Measurements from ENCODE around the gene UGT1A7. TPM values are rescaled to one million over a fixed set of nuclear protein-coding genes. Genes with fewer than 3 reads are reported as not detected.

UGT1A7 gene
- total RNA-seq, 1 donor from 2014 or later = 0.12 TPM

- Mint-ChIP-seq H3K27ac (ENCODE audit: unreplicated experiment) (no peak overlapping the region), H3K27me3 (ENCODE audit: low read depth) (peaks cover 12% of the 10 kb centered on the region), H3K4me1 (ENCODE audit: low read depth) (peaks cover 14% of the 10 kb centered on the region), H3K36me3 (ENCODE audit: low read depth) (no peaks in the 10 kb centered on the region), H3K4me3 (ENCODE audit: unreplicated experiment) (no peak overlapping the region), H3K9me3 (ENCODE audit: low read depth) (no peaks in the 10 kb centered on the region)
- DNase-seq (ENCODE audit: low spot score) = no peak
- TF ChIP-seq, protein P1, sequence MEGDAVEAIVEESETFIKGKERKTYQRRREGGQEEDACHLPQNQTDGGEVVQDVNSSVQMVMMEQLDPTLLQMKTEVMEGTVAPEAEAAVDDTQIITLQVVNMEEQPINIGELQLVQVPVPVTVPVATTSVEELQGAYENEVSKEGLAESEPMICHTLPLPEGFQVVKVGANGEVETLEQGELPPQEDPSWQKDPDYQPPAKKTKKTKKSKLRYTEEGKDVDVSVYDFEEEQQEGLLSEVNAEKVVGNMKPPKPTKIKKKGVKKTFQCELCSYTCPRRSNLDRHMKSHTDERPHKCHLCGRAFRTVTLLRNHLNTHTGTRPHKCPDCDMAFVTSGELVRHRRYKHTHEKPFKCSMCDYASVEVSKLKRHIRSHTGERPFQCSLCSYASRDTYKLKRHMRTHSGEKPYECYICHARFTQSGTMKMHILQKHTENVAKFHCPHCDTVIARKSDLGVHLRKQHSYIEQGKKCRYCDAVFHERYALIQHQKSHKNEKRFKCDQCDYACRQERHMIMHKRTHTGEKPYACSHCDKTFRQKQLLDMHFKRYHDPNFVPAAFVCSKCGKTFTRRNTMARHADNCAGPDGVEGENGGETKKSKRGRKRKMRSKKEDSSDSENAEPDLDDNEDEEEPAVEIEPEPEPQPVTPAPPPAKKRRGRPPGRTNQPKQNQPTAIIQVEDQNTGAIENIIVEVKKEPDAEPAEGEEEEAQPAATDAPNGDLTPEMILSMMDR (IDR thresholded peaks at IDR 0.05) = no peak
These were observed 130.0 kb downstream of the UGT1A7 start for GRCh38 chr2:233811732-233812131.

DNA sequence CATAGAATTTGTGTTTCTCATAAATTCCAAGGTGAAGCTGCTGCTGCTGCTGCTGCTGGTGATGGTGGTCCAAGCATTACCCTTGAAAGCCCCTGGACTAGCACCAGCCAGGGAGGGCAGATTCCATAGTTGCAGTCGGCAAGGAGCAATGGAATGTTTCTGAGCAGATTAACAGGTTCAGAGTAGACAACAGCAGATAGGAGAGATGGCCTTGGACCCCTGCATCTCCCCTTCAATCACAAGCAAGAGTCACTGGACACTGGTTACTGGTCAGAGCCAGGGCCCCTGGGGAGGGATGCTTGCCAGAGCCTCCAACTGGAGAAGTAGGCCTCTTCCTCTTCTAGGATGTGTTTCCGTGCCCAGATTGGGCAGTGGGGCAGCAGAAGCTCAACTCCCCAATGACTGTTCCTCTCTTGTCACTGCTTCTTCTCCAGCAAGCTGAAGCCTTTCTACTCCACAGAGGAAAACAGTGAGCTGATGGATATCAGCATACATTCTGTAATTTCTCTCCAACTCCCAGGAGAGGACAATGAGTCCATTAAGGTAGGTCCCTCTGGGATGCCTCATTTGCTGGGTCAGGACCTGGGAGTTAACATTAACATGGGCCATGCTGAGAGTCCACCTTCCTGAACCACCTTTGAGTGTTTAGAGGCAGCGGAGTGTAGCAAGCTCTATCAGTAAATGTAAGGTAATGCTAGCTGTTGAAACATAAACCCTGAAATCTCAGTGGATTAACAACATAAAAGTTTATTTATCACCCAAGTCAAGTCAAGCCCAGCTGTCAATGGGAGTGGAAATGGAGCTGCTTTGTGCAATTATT is 131.7 kb downstream of the UGT1A7 start:
- peaks cover 26% of the 10 kb centered on the region for H3K4me1 Mint-ChIP-seq (ENCODE audit: low read depth)
- H3K36me3 Mint-ChIP-seq (ENCODE audit: low read depth) = peaks cover 1% of the 10 kb centered on the region
- peaks cover 12% of the 10 kb centered on the region for H3K27me3 Mint-ChIP-seq (ENCODE audit: low read depth)
- no peak overlapping the region for H3K4me3 Mint-ChIP-seq (ENCODE audit: unreplicated experiment)
- H3K9me3 Mint-ChIP-seq (ENCODE audit: low read depth) = no peaks in the 10 kb centered on the region
- no peak for DNase-seq (ENCODE audit: low spot score)
- no peak overlapping the region for H3K27ac Mint-ChIP-seq (ENCODE audit: unreplicated experiment)
- TF ChIP-seq, protein P1 (IDR thresholded peaks at IDR 0.05) = no peak

DNA sequence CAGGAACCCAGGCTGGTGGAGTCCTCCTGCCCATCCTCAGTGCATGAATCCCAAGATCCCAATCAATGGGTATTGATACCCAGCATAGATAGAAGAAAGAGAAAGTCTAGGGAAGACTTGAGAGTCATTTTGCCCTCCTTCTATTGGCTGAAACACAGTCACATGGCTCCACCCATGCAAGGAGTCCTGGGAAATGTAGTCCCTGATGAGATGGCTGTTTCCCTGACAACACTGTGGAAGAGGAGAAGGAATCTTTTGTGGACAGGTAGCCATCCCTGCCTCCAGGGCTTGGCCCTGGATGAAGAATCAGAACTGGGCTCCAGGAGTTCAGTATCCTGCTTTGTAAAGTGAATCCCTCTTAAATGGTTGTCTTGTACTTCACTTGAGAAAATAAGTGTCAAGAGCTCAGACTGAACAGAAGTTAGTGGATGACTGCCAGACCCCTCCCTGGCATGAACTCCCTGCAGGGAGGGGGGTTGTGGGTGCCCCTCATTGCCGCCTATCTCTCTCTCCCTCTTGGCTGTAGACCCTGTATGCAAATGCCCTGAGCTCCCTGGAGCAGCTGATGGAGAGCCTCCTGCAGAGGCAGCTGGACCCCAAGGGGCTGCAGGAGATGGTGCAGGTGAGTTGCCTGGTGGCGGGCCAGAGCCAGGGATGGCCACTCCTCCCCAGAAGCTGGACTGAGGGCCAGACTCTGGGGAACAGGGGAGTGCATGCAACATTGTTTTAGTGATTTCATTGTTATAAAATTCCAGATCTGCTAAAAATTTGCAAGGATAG is 132.5 kb downstream of the UGT1A7 start:
- H3K27ac Mint-ChIP-seq (ENCODE audit: unreplicated experiment) = no peak overlapping the region
- TF ChIP-seq, protein P1 (IDR thresholded peaks at IDR 0.05) = no peak
- no peaks in the 10 kb centered on the region for H3K9me3 Mint-ChIP-seq (ENCODE audit: low read depth)
- H3K27me3 Mint-ChIP-seq (ENCODE audit: low read depth) = peaks cover 8% of the 10 kb centered on the region
- H3K4me1 Mint-ChIP-seq (ENCODE audit: low read depth) = peaks cover 26% of the 10 kb centered on the region
- peaks cover 1% of the 10 kb centered on the region for H3K36me3 Mint-ChIP-seq (ENCODE audit: low read depth)
- DNase-seq (ENCODE audit: low spot score) = peak; percentile 63
- no peak overlapping the region for H3K4me3 Mint-ChIP-seq (ENCODE audit: unreplicated experiment)

DNA sequence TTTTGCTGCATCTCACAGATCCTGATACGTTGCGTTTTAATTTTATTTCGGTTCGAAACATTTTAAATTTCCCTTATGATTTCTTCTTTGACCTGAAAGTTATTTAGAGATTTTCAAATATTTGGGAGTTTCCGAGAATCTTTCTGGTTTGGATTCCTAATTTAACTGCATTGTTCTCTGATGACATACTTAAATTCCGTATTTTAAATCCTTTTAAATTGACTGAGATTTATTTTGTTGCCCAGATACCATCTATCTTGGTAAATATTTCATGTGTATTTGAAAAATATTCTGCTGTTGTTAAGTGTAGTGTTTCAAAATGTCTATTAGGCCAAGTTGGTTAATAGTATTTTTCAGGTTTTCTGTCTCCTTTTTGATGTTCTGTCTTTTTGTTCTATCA is 134.2 kb downstream of the UGT1A7 start:
- peaks cover 6% of the 10 kb centered on the region for H3K27me3 Mint-ChIP-seq (ENCODE audit: low read depth)
- H3K9me3 Mint-ChIP-seq (ENCODE audit: low read depth) = no peaks in the 10 kb centered on the region
- H3K27ac Mint-ChIP-seq (ENCODE audit: unreplicated experiment) = no peak overlapping the region
- TF ChIP-seq, protein P1 (IDR thresholded peaks at IDR 0.05) = no peak
- H3K4me3 Mint-ChIP-seq (ENCODE audit: unreplicated experiment) = no peak overlapping the region
- H3K4me1 Mint-ChIP-seq (ENCODE audit: low read depth) = peaks cover 26% of the 10 kb centered on the region
- no peak for DNase-seq (ENCODE audit: low spot score)
- peaks cover 1% of the 10 kb centered on the region for H3K36me3 Mint-ChIP-seq (ENCODE audit: low read depth)

DNA sequence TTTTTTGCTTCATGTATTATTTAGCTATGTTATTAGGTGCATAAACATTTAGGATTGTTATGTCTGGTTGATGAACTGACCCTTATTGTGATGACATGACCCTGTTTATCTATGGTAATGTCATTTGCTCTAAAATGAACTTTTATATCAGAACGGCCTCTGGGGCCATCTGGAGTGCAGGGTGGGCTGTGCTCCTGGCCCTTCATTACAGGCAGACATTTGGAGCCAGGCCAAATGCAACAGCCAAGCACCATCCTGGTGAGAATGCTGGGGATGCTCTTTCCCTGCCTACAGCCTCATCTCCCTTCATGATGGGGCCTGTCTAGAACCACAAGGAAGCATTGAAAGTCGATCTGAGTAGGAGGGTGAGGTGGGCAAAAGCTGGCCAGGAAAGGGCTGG is 134.6 kb downstream of the UGT1A7 start:
- peaks cover 1% of the 10 kb centered on the region for H3K36me3 Mint-ChIP-seq (ENCODE audit: low read depth)
- peaks cover 26% of the 10 kb centered on the region for H3K4me1 Mint-ChIP-seq (ENCODE audit: low read depth)
- TF ChIP-seq, protein P1 (IDR thresholded peaks at IDR 0.05) = no peak
- no peak overlapping the region for H3K4me3 Mint-ChIP-seq (ENCODE audit: unreplicated experiment)
- H3K9me3 Mint-ChIP-seq (ENCODE audit: low read depth) = no peaks in the 10 kb centered on the region
- DNase-seq (ENCODE audit: low spot score) = no peak
- H3K27me3 Mint-ChIP-seq (ENCODE audit: low read depth) = peaks cover 8% of the 10 kb centered on the region
- peak overlapping the region; percentile 50 for H3K27ac Mint-ChIP-seq (ENCODE audit: unreplicated experiment)
